IPS-NIHi11 (cell line): ENCODE data around the gene ALOX5AP.

ENCODE experiments used
- DNase-seq: peaks from one replicate; pipeline ENCODE4 v3.0.0; 2012; ENCODE audit warnings: mixed read lengths, low spot score

Gene ALOX5AP

DNA sequence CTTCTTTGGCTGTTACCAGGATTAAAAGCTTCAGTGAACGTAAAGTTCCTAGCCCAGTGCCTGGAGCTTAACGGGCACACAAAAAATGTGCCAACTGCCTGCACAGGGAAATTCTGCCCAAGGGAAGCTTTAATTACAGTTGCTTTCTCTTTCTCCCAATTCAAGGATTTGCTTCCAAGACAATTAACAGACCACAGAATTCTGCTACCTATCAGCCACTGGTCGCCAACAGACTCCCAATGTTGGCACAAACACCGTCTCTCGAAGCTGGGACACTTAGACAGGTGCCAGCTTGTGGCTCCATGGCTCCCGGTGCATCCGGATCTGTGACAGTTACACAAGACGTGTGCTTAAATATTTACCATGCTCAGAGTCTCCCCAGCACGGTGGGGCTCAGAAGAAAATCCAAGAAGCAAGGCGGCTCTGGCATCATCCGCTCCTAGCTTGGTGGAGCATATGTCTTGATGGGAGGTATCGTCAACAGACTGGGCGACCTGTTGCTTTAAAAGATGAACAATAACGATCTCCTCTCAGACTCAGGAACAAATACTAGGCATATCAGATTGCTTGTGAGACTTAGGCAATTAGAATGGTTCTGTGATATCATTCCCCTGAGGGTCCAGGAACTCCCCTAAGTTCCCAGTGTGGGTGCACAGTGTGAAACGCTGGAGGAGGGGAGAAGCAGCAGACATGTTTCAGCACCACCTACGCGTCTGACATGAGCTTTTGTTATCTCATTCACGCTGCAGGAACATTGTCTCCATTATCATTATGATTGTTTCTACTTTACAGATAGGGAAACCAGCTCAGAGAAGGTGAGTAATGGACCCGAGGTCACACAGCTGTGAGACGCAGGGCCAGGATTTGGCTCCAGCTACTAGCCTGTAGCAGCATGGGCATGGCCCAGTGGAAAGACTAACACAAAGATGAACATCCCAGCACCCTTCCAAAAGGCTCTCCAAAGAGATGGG lies 61.6 kb downstream of the ALOX5AP start:
- no peak for DNase-seq

GRCh38 chr13:30797847-30798535 lies 62.6 kb downstream of the ALOX5AP start:
- no peak for DNase-seq

DNA sequence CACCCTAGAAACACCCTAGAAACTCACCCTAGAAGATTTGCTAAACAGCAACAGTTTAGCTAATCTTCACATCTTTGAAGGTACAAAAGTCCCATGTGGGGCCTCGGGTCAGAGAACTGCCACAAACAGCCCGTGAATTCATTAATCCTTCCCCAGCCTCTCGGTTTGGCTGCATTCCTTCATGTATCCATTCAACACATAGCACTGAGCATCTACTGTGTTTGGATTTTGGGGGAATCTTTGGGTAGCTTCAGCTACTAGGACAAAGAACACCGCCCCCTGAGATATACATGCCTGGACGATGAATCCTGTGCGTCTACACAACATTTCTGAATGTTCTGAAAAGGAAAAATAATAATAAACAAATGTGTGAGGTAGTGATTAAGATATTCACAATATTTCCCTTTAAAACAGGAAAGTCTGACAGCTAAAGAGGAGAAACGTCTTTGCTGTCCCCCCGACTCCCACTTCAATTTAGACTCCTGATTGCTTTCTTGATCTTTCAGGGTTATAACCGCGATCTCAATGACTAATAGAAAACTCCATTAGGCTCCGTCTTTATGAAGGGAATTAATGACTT lies 63.5 kb downstream of the ALOX5AP start:
- DNase-seq = no peak

DNA sequence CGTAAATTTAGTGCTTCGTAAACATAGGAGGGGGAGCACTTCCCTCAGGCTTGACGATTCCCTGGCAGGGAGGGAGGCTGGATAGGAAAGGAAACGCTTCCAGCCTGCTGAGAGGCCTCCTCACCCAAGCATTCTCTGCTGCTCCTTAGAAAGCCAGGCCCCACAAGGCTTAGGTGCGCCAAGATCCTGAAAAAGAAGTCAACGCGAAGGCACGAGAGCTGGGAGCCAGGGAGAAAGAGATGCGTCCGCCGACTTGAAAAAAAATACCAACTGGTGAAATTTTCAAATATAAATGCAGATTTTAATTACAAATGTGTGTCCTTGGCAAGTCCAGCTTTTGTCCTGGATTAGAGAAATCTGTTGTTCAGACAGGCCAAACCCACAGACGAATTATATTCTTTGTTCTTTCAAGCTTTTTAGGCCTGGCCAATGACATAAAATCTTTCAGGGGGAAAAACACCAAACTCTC lies 64.0 kb downstream of the ALOX5AP start:
- DNase-seq = no peak

DNA sequence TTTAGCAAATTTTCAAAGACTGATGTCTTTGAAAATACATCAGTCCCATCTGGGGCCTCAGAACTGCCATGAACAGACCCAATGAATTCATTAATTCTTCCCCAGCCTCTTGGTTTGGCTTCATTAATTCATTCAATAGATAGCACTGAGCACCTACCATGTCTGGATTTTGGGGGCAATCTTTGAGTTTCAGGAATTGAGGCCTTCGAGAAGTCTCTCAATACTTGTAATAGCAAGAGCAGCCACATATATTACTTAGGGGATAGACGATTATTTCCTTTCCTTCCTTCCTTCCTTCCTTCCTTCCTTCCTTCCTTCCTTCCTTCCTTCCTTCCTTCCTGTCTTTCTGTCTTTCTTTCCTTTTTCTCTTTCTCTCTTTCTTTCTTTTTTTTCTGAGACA lies 64.8 kb downstream of the ALOX5AP start:
- no peak for DNase-seq

DNA sequence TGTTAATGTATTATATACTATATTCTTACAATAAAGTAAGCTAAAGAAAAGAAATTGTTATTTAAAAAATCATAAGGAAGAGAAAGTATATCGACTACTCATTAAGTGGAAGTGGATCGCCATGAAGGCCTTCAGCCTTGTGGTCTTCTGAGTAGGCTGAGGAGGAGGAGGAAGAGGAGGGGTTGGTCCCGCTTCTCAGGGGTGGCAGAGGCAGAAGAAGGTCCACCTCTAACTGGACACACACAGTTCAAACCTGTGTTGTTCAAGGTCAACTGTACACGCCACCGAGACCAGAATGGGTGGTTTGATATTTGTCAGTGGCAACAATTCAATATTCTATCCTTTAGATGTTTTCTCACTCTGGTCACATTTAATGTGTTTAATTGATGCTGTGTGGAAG lies 67.2 kb downstream of the ALOX5AP start:
- DNase-seq = no peak

GRCh38 chr13:30802953-30803478 lies 67.7 kb downstream of the ALOX5AP start:
- peak; percentile 86 for DNase-seq

DNA sequence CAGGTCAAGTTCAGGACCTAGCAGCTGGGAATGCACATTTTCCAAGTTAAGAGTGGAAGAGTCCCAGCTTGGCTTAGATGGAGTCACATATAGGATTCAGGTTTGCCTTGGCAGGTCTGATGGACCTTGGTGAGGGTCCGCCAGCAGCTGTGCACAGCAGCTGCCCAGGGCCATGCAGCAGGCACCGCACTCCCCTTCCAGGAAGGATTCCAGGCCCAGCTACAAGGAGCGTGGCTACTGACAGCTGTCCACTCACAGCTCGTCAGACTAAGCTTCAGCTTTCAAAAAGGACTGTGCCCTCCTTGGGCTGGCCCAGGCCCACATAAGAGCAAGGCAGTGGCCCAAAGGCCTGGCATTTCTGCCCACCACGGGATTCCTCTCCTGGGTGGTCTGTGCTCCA lies 68.4 kb downstream of the ALOX5AP start:
- no peak for DNase-seq

DNA sequence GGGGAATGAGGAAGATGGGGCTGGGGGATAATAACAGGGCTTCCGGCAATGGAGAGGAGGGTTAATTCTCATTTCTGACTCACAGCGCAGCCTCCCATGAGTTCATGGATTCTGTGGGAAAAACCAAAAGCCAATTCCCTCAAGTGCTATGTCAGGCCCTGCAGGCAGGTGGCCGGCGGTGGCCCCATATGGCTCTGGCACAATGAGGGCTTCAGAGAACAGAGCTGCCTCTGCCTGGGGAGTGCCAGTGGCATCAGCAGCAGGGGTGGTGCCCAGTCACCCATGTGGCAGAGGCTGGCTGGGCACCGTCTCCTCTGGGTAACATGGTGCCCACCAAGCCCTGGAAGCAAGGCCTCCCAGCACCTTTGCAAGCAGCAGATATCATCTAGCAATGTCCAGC lies 69.1 kb downstream of the ALOX5AP start:
- DNase-seq = no peak

GRCh38 chr13:30805132-30805537 lies 69.8 kb downstream of the ALOX5AP start:
- no peak for DNase-seq

DNA sequence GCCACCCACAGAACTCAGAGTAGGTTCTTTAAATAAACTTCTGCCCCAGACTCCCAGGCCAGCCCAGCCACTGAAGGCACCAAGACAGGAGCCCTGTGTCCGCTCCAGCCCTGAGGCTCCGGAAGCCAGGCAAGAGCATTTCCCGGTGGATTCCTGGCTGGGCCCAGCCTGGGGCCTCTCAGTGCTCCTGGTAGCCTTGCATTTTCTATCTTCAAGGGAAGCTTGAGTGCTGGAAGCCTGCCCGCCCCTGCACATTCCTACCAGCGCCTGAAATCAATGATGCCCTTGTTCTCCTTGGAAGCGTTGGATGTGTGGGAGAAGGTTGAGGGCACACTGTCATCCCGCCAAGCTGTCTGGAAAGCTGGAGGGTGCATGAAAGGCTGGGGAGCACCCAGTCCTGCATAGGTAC lies 70.3 kb downstream of the ALOX5AP start:
- DNase-seq = no peak

DNA sequence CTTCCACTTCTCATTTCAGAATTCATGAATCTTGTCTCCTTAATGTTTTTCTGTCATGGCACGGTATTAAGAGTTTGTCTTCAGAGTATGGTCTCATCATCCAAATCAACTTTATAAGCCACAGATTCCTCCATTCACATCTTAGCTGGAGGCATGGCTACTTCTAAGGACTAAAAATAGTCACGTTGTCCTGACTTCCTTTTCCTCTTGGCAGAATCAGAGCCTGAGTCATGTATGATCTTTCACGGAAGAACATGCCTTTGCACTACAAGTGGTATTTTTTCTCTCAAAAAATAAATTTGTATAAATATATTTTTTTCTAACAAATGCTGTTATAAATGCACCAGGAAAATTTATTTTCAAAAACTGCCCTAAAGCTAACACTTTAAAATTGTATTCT lies 71.4 kb downstream of the ALOX5AP start:
- DNase-seq = no peak

DNA sequence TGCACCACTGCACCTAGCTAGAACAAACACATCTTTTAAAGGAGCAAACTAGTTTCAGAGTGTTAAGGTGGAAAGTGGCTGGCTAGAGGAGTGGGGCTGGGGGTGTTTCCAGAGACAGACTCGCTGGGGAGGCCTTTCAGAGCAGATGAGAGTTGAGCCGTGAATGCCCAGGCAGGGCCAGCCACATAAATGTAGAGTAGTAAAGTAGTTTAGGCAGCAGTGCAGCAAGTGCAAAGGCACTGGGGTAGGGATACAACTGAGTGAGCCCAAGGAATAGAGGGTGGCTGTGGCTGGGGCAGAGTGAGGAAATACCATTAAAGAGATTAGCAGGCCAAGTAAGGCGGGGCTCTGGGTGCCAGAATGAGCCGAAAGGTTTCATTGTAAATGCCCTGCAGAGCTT lies 72.0 kb downstream of the ALOX5AP start:
- no peak for DNase-seq

GRCh38 chr13:30808600-30808999 lies 73.3 kb downstream of the ALOX5AP start:
- DNase-seq = no peak

DNA sequence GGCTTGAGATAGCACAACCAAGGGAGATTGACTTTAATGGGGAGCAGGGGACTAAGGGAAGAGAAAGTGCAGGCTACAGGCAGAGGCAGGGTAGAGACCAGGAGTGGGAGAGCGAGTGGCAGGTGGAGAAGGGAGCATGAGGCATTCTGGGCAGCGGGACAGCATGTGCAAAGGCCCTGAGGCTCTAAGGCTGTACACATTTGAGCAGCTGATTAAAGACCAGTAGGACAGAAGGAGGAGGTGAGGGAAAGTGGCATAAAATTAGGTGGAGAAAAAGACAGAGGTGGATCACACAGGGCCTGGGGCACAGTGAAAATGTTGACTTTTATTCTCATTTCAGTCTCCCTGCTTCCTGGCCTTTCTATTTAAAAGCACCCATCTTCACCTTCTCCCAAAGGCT lies 74.4 kb downstream of the ALOX5AP start:
- no peak for DNase-seq

GRCh38 chr13:30810261-30810701 lies 74.9 kb downstream of the ALOX5AP start:
- no peak for DNase-seq

- no peak for DNase-seq
Measured at GRCh38 chr13:30810801-30811200, 75.5 kb downstream of the ALOX5AP start.
